K562 (cell line): ENCODE measurements around the gene HMGA1. TPM values are rescaled to one million over a fixed set of nuclear protein-coding genes. Genes with fewer than 3 reads are reported as not detected.

Experiments
- EP300 ChIP-seq: IDR thresholded peaks from 2 replicates; pipeline ENCODE4 v1.6.1; 2012; ENCODE audit warnings: low read length, improper control_type of control experiment
- FOS ChIP-seq: IDR thresholded peaks from 3 replicates; pipeline ENCODE4 v1.6.1; 2011; ENCODE audit not compliant: insufficient read length; ENCODE audit errors: extremely low read depth
- GTF2F1 ChIP-seq: IDR thresholded peaks from 2 replicates; pipeline ENCODE4 v1.6.1; 2011; ENCODE audit warnings: low read depth, low read length, improper control_type of control experiment
- HMGN3 ChIP-seq: IDR thresholded peaks from 2 replicates; pipeline ENCODE4 v1.6.1; 2011; ENCODE audit warnings: borderline replicate concordance, low read depth, mild to moderate bottlenecking, mixed read lengths, low read length; ENCODE audit not compliant: insufficient read length; ENCODE audit errors: extremely low read depth
- ILK ChIP-seq: fragments of 450-650 bp; IDR thresholded peaks from 2 replicates; pipeline ENCODE4 v1.6.1; 2016; ENCODE audit warnings: missing genetic modification characterization, low read depth, mild to moderate bottlenecking, missing compliant biosample characterization, moderate library complexity, borderline replicate concordance
- L3MBTL2 ChIP-seq: fragments of 450-650 bp; IDR thresholded peaks from 2 replicates; pipeline ENCODE4 v1.6.1; 2016; ENCODE audit warnings: mild to moderate bottlenecking, moderate library complexity
- NUFIP1 ChIP-seq: fragments of 450-650 bp; IDR thresholded peaks from 2 replicates; pipeline ENCODE4 v1.6.1; 2018; ENCODE audit not compliant: partially characterized antibody
- PTTG1 ChIP-seq: fragments of 450-650 bp; IDR thresholded peaks from 2 replicates; pipeline ENCODE4 v1.6.1; 2016; ENCODE audit warnings: low read depth, mild to moderate bottlenecking, missing genetic modification characterization, missing compliant biosample characterization
- polyA plus RNA-seq, 8 experiments: library from polyadenylated mRNA; depleted of rRNA in 4 of 8; stranded (reverse) in 5 of 8; unstranded in 3 of 8; fragments of >200 nt; fragmentation: Nextera tagmentation in 2 of 8; fragmentation: Illumina TruSeq in 1 of 8; extraction: Ambion mirVana in 2 of 8; extraction: Trizol in 1 of 8; gene quantifications; 2 replicates each; pipeline versions ENCODE4 v1.2.1 to v1.2.3, GENCODE V29; 2011 to 2014; ENCODE audit warnings: inconsistent platforms in 1 of 8, missing spikeins in 1 of 8
- total RNA-seq, 7 experiments: library from RNA; depleted of rRNA in 6 of 7; stranded (reverse); fragments of >200 nt in 6 of 7; fragmentation: Illumina TruSeq in 2 of 7; extraction: Trizol in 2 of 7; gene quantifications; 2 replicates each; pipeline versions ENCODE4 v1.2.1 to v1.2.3, GENCODE V29; 2011 to 2021; ENCODE audit warnings: low replicate concordance in 1 of 7
- TF ChIP-seq, protein P1 (sequence below): fragments of 450-650 bp; IDR thresholded peaks from 2 replicates; pipeline ENCODE4 v1.6.1; 2018; ENCODE audit not compliant: partially characterized antibody
- TF ChIP-seq, protein P2 (sequence below): sonication (generic); formaldehyde crosslinking; IDR thresholded peaks from 2 replicates; pipeline ENCODE4 v1.8.0; 2023; ENCODE audit warnings: missing genetic modification reagents, mild to moderate bottlenecking, borderline replicate concordance
- TF ChIP-seq, protein P3 (sequence below): IDR thresholded peaks from 3 replicates; pipeline ENCODE4 v1.6.1; 2011; ENCODE audit warnings: borderline replicate concordance, mild to moderate bottlenecking; ENCODE audit not compliant: insufficient read length, insufficient read depth
- TF ChIP-seq, protein P4 (sequence below): fragments of 250-450 bp; sonication (Bioruptor Pico); IDR thresholded peaks from 2 replicates; pipeline ENCODE4 v1.5.0; 2021

HMGA1 gene
- total and polyA plus RNA-seq, 9 of the 15 experiments (the other 6 are each of a cell fraction or from before 2014, with no cell fraction given), result 27.8 to 1,947 (median 594) TPM

DNA sequence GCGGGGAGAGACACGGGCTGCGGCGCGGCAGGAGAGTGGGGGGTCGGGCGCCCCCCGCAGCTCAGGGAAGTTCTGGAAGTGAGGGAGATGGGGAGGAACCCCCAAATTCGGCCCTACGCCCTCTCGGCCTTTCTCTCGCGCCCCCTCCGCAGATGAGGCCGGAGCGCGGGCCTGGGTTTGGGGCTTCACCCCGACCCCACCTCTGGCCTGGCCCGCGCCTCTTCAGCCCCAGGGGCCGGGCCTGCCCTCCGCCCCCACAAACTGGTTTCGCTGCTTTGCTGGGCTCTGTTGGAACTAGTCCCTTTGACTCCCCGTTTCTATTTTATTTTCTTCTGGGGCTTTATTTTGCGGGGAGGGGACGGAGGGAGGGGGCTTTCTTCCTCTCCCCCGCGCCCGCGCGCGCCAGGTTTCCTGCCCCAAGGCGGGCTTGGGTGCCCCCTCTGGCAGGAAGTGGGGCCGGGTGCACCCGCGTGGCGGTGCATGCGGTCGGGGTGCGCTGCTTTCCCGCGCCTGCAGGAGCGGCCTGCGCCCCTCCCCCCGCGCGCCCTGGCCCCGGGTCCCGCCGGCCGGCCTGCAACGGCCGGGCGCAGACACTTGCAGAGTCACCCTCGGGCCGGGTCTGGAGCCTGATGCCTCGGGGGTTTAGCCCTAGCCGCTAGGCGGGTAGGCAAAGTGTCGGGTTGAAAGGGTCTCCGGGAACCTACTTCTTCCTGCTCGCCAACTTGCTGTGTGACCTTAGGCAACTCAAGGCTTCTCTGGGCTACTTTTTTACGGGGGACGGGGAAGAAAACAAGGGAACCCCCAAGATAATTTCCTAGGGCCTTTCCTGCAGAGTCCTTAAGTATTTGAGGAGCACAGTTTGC lies 1.3 kb downstream of the HMGA1 start (continued):
- TF ChIP-seq, protein P1, sequence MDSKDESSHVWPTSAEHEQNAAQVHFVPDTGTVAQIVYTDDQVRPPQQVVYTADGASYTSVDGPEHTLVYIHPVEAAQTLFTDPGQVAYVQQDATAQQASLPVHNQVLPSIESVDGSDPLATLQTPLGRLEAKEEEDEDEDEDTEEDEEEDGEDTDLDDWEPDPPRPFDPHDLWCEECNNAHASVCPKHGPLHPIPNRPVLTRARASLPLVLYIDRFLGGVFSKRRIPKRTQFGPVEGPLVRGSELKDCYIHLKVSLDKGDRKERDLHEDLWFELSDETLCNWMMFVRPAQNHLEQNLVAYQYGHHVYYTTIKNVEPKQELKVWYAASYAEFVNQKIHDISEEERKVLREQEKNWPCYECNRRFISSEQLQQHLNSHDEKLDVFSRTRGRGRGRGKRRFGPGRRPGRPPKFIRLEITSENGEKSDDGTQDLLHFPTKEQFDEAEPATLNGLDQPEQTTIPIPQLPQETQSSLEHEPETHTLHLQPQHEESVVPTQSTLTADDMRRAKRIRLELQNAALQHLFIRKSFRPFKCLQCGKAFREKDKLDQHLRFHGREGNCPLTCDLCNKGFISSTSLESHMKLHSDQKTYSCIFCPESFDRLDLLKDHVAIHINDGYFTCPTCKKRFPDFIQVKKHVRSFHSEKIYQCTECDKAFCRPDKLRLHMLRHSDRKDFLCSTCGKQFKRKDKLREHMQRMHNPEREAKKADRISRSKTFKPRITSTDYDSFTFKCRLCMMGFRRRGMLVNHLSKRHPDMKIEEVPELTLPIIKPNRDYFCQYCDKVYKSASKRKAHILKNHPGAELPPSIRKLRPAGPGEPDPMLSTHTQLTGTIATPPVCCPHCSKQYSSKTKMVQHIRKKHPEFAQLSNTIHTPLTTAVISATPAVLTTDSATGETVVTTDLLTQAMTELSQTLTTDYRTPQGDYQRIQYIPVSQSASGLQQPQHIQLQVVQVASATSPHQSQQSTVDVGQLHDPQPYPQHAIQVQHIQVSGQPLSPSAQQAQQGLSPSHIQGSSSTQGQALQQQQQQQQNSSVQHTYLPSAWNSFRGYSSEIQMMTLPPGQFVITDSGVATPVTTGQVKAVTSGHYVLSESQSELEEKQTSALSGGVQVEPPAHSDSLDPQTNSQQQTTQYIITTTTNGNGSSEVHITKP, result no peak
- TF ChIP-seq PTTG1 (tag) (no peak), EP300 (peak; percentile 41), ILK (tag) (no peak), GTF2F1 (no peak), FOS (no peak), L3MBTL2 (peak; percentile 99), NUFIP1 (no peak), HMGN3 (peak; percentile 83)
- TF ChIP-seq, protein P2, sequence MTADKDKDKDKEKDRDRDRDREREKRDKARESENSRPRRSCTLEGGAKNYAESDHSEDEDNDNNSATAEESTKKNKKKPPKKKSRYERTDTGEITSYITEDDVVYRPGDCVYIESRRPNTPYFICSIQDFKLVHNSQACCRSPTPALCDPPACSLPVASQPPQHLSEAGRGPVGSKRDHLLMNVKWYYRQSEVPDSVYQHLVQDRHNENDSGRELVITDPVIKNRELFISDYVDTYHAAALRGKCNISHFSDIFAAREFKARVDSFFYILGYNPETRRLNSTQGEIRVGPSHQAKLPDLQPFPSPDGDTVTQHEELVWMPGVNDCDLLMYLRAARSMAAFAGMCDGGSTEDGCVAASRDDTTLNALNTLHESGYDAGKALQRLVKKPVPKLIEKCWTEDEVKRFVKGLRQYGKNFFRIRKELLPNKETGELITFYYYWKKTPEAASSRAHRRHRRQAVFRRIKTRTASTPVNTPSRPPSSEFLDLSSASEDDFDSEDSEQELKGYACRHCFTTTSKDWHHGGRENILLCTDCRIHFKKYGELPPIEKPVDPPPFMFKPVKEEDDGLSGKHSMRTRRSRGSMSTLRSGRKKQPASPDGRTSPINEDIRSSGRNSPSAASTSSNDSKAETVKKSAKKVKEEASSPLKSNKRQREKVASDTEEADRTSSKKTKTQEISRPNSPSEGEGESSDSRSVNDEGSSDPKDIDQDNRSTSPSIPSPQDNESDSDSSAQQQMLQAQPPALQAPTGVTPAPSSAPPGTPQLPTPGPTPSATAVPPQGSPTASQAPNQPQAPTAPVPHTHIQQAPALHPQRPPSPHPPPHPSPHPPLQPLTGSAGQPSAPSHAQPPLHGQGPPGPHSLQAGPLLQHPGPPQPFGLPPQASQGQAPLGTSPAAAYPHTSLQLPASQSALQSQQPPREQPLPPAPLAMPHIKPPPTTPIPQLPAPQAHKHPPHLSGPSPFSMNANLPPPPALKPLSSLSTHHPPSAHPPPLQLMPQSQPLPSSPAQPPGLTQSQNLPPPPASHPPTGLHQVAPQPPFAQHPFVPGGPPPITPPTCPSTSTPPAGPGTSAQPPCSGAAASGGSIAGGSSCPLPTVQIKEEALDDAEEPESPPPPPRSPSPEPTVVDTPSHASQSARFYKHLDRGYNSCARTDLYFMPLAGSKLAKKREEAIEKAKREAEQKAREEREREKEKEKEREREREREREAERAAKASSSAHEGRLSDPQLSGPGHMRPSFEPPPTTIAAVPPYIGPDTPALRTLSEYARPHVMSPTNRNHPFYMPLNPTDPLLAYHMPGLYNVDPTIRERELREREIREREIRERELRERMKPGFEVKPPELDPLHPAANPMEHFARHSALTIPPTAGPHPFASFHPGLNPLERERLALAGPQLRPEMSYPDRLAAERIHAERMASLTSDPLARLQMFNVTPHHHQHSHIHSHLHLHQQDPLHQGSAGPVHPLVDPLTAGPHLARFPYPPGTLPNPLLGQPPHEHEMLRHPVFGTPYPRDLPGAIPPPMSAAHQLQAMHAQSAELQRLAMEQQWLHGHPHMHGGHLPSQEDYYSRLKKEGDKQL (CRISPR knock-in tag), result peak; percentile 93; the same call in 1 of the 2 replicates
- TF ChIP-seq, protein P3, sequence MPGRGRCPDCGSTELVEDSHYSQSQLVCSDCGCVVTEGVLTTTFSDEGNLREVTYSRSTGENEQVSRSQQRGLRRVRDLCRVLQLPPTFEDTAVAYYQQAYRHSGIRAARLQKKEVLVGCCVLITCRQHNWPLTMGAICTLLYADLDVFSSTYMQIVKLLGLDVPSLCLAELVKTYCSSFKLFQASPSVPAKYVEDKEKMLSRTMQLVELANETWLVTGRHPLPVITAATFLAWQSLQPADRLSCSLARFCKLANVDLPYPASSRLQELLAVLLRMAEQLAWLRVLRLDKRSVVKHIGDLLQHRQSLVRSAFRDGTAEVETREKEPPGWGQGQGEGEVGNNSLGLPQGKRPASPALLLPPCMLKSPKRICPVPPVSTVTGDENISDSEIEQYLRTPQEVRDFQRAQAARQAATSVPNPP, result no peak
- TF ChIP-seq, protein P4, sequence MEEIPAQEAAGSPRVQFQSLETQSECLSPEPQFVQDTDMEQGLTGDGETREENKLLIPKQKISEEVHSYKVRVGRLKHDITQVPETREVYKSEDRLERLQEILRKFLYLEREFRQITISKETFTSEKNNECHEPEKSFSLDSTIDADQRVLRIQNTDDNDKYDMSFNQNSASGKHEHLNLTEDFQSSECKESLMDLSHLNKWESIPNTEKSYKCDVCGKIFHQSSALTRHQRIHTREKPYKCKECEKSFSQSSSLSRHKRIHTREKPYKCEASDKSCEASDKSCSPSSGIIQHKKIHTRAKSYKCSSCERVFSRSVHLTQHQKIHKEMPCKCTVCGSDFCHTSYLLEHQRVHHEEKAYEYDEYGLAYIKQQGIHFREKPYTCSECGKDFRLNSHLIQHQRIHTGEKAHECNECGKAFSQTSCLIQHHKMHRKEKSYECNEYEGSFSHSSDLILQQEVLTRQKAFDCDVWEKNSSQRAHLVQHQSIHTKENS (CRISPR knock-in tag), result no peak
